Endothelial cell of umbilical vein (primary cell): ENCODE results near the gene PFDN1. TPM values are rescaled to one million over a fixed set of nuclear protein-coding genes. Genes with fewer than 3 reads are reported as not detected.

Experiments used
- BruUV-seq: library from RNA; stranded (reverse); fragments of 400-500 nt; replicated peaks from 2 replicates; lab custom pipeline; 2021; lab: Mats Ljungman, UMichigan
- CTCF ChIA-PET: fragments of 300-600, 350-600 bp; sonication (Branson Sonifier 250); formaldehyde crosslinking; loops from one replicate; lab custom pipeline; 2021; ENCODE audit warnings: antibody characterized with exemption, inconsistent platforms; lab: Charles Lee
- POLR2A ChIA-PET: fragments of 300-600, 350-600 bp; sonication (Branson Sonifier 250); formaldehyde crosslinking; loops from one replicate; lab custom pipeline; 2021; ENCODE audit warnings: antibody characterized with exemption, inconsistent platforms; lab: Charles Lee
- DNase-seq: peaks from one replicate; pipeline ENCODE4 v3.0.0-alpha.2; 2011; ENCODE audit warnings: low read depth, low spot score
- FAIRE-seq: peaks from 2 replicates; lab custom pipeline; 2011; peaks lifted over from hg19 to GRCh38; lab: Jason Lieb, UNC
- H2AFZ ChIP-seq: 2 replicates; pipeline ENCODE4 v1.6.0; 2012; ENCODE audit warnings: low read depth, low read length, control low read depth, inconsistent platforms
- H3K27ac ChIP-seq: 2 replicates; pipeline ENCODE4 v1.5.1; 2011; ENCODE audit warnings: low read depth, mild to moderate bottlenecking, control low read depth, low read length, moderate library complexity; ENCODE audit not compliant: insufficient read depth
- H3K27me3 ChIP-seq, 2 experiments: 2 replicates each; pipeline versions ENCODE4 v1.6.0 to v1.6.1; 2011; ENCODE audit warnings: low read length in 2 of 2, mixed read lengths in 1 of 2; ENCODE audit not compliant: control insufficient read depth in 2 of 2, insufficient read depth in 2 of 2
- H3K36me3 ChIP-seq, 2 experiments: 2 replicates in 1 of 2; 3 replicates in 1 of 2; pipeline ENCODE4 v1.5.1; 2011; ENCODE audit warnings: low read length in 2 of 2, mild to moderate bottlenecking in 1 of 2, moderate library complexity in 1 of 2; ENCODE audit not compliant: control insufficient read depth in 2 of 2, insufficient read depth in 2 of 2; ENCODE audit errors: extremely low read depth in 1 of 2
- H3K4me1 ChIP-seq: 3 replicates; pipeline ENCODE4 v1.5.1; 2011; ENCODE audit warnings: mild to moderate bottlenecking, low read length; ENCODE audit not compliant: control insufficient read depth, insufficient read depth; ENCODE audit errors: extremely low read depth
- H3K4me2 ChIP-seq: 2 replicates; pipeline ENCODE4 v1.6.1; 2011; ENCODE audit warnings: low read length, control low read depth, mixed read lengths; ENCODE audit not compliant: insufficient read depth
- H3K4me3 ChIP-seq, 3 experiments: fragments of 200-600 bp in 1 of 3; sonication (generic), shearing (Covaris generic) in 1 of 3; replicated peaks in 1 of 3; 2 replicates each; pipeline ENCODE4 v1.5.1; 2011 to 2016; ENCODE audit warnings: control low read depth in 3 of 3, low read length in 3 of 3, mild to moderate bottlenecking in 2 of 3, inconsistent platforms in 1 of 3, low read depth in 1 of 3, moderate library complexity in 1 of 3; ENCODE audit not compliant: insufficient read depth in 1 of 3
- H3K79me2 ChIP-seq: 2 replicates; pipeline ENCODE4 v1.6.0; 2012; ENCODE audit warnings: low read length, inconsistent platforms; ENCODE audit not compliant: control insufficient read depth, insufficient read depth
- H3K9ac ChIP-seq: replicated peaks from 2 replicates; pipeline ENCODE3; 2011; ENCODE audit warnings: low read length, control low read depth; ENCODE audit not compliant: insufficient read depth; ENCODE audit errors: extremely low read depth
- H3K9me1 ChIP-seq: replicated peaks from 3 replicates; pipeline ENCODE4 v1.6.0; 2011; ENCODE audit warnings: mild to moderate bottlenecking, low read length; ENCODE audit not compliant: control insufficient read depth, insufficient read depth; ENCODE audit errors: extremely low read depth
- H3K9me3 ChIP-seq: replicated peaks from 2 replicates; pipeline ENCODE4 v1.5.1; 2012; ENCODE audit warnings: low read length, inconsistent platforms; ENCODE audit not compliant: control insufficient read depth, insufficient read depth
- H4K20me1 ChIP-seq: replicated peaks from 2 replicates; pipeline ENCODE3; 2011; ENCODE audit warnings: mild to moderate bottlenecking, low read length; ENCODE audit not compliant: control insufficient read depth, insufficient read depth; ENCODE audit errors: extremely low read depth
- EZH2 ChIP-seq: IDR thresholded peaks from 2 replicates; pipeline ENCODE4 v1.6.1; 2012; ENCODE audit warnings: borderline replicate concordance, low read depth, mild to moderate bottlenecking, moderate library complexity, low read length, inconsistent platforms; ENCODE audit not compliant: severe bottlenecking
- FOS ChIP-seq: IDR thresholded peaks from 2 replicates; pipeline ENCODE4 v1.6.1; 2011; ENCODE audit warnings: mild to moderate bottlenecking, low read length, moderate library complexity, borderline replicate concordance; ENCODE audit not compliant: insufficient read depth
- GATA2 ChIP-seq: IDR thresholded peaks from 2 replicates; pipeline ENCODE4 v1.7.0; 2011; ENCODE audit warnings: low read depth, mild to moderate bottlenecking, moderate library complexity, mixed read lengths, low read length; ENCODE audit not compliant: insufficient read length, insufficient read depth
- JUN ChIP-seq: IDR thresholded peaks from 2 replicates; pipeline ENCODE4 v1.6.1; 2011; ENCODE audit warnings: borderline replicate concordance, low read depth; ENCODE audit not compliant: insufficient read length, insufficient read depth
- MYC ChIP-seq: IDR thresholded peaks from one replicate; pipeline ENCODE4 v1.6.1; 2011; ENCODE audit warnings: mild to moderate bottlenecking, low read depth, low read length
- POLR2A ChIP-seq: IDR thresholded peaks from 2 replicates; pipeline ENCODE4 v1.6.1; 2012; ENCODE audit warnings: low read depth, mild to moderate bottlenecking, control low read depth, low read length
- POLR2AphosphoS5 ChIP-seq: IDR thresholded peaks from 2 replicates; pipeline ENCODE4 v1.6.1; 2012; ENCODE audit warnings: low read depth, mild to moderate bottlenecking, control low read depth, low read length, moderate library complexity; ENCODE audit not compliant: insufficient read depth
- dilution Hi-C: fragments of 300-500 bp; cut with MboI; formaldehyde crosslinking; loops from one replicate; pipeline ENCODE4 v1.15.0; 2019; ENCODE audit warnings: low sequenced_read_pairs; ENCODE audit not compliant: extremely low pct_ligation_motif_present
- intact Hi-C: fragments of 100-400 bp; cut with micrococcal nuclease; formaldehyde crosslinking; loops from one replicate; pipeline ENCODE4 v1.10.0; 2022
- polyA plus RNA-seq, 4 experiments: library from polyadenylated mRNA; depleted of rRNA in 3 of 4; stranded (reverse) in 3 of 4; unstranded in 1 of 4; fragments of >200 nt; gene quantifications; 2 replicates each; pipeline versions ENCODE4 v1.2.1 to v1.2.3, GENCODE V29; 2011 to 2012; ENCODE audit warnings: missing spikeins in 1 of 4
- total RNA-seq: library from RNA; stranded (reverse); gene quantifications from 2 replicates; pipeline ENCODE4 v1.2.3, GENCODE V29; 2021
- TF ChIP-seq, protein P1 (sequence below), 2 donors: IDR thresholded peaks; 1 replicate in 1 of 2; 2 replicates in 1 of 2; pipeline ENCODE4 v1.5.1; 2011; ENCODE audit warnings: low read length in 2 of 2, mild to moderate bottlenecking in 2 of 2, moderate library complexity in 2 of 2, control low read depth in 1 of 2, inconsistent platforms in 1 of 2, low read depth in 1 of 2; ENCODE audit not compliant: insufficient read depth in 1 of 2; ENCODE audit errors: extremely low read depth in 1 of 2
- TF ChIP-seq, protein P2 (sequence below): IDR thresholded peaks from 2 replicates; pipeline ENCODE4 v1.6.1; 2011; ENCODE audit not compliant: insufficient read depth, insufficient read length

PFDN1 gene
- total and polyA plus RNA-seq, 2 donors (not counting 3 experiments of a cell fraction or from before 2014, with no cell fraction given), result 107 to 158 TPM

DNA sequence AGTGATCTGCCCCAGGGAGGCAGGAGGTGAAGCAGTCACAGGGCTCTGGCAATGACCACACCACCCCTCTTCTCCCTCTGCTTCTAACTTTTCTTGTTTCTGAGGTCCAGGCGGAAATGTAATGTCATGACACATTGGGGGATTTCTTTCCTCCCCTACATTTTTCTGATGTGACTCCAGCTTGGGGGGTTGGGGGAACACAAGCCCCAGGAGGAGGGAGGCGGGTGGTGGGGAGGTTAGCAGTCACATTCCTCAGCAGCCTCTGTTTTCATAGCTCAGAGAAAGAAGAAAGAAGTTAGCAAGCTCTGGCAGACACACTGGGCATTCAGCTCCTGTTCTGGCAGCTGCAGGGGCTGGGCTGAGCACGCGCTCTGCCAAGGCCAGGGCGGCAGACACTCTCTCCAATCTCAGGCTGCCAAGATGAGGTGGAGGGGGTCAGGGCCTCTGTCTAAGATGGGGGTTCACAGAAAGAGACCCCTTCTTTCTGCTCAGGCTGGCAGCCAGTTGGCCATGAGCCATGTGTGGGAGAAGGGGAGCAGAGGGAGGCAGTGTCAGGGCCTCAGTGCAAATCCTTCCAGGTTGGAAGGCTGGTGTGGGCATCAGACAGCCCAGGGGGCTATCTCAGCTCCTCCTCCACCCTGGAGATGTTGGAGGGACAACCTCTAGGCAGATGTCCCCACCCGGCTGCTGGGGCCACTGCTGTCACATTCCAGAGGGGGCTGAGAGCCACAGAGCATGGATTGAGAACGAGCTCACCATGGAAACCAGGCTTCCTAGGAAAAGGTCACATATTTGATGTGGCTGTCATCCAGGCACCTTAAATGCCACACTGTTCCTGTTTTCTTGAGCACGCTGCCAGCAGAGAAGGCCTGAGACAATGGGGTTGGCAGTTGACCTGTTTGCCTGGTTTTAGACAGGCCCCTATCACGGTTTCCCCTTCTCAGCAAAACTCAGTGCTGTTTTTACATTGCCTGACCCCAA is 20.1 kb upstream of the PFDN1 start:
- Histone ChIP-seq H3K79me2 (no peaks in the 10 kb centered on the region), H3K4me1 (peaks cover 55% of the 10 kb centered on the region), H3K9me1 (no peaks in the 10 kb centered on the region), H3K4me3 (no peak overlapping the region), H4K20me1 (no peaks in the 10 kb centered on the region), H3K36me3 (no peaks in the 10 kb centered on the region), H2AFZ (peak overlapping the region; percentile 4), H3K27me3 (no peaks in the 10 kb centered on the region), H3K4me2 (peak overlapping the region; percentile 46), H3K9me3 (no peaks in the 10 kb centered on the region), H3K27ac (peak overlapping the region; percentile 99), H3K9ac (peak overlapping the region; percentile 95)
- CTCF ChIA-PET, result interaction anchor here (1.0 to 4.6 kb wide), 11 partner anchors 12 to 78 kb away, joined by 3 to 40 read pairs (median 5); partner anchors contain the start of gene HBEGF
- DNase-seq (peak; percentile 94), FAIRE-seq (peak; percentile 94)
- TF ChIP-seq FOS (peak; percentile 82), POLR2A (no peak), MYC (no peak), EZH2 (no peak), JUN (peak; percentile 63), GATA2 (peak; percentile 17), POLR2AphosphoS5 (peak; percentile 79)
- TF ChIP-seq, protein P1, sequence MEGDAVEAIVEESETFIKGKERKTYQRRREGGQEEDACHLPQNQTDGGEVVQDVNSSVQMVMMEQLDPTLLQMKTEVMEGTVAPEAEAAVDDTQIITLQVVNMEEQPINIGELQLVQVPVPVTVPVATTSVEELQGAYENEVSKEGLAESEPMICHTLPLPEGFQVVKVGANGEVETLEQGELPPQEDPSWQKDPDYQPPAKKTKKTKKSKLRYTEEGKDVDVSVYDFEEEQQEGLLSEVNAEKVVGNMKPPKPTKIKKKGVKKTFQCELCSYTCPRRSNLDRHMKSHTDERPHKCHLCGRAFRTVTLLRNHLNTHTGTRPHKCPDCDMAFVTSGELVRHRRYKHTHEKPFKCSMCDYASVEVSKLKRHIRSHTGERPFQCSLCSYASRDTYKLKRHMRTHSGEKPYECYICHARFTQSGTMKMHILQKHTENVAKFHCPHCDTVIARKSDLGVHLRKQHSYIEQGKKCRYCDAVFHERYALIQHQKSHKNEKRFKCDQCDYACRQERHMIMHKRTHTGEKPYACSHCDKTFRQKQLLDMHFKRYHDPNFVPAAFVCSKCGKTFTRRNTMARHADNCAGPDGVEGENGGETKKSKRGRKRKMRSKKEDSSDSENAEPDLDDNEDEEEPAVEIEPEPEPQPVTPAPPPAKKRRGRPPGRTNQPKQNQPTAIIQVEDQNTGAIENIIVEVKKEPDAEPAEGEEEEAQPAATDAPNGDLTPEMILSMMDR (IDR thresholded peaks at IDR 0.05; ENCODE audit: extremely low read depth in 1 of 2, insufficient read depth in 1 of 2, low read depth in 1 of 2, low read length in 2 of 2), result no peak
- TF ChIP-seq, protein P2, sequence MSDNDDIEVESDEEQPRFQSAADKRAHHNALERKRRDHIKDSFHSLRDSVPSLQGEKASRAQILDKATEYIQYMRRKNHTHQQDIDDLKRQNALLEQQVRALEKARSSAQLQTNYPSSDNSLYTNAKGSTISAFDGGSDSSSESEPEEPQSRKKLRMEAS, result no peak
- dilution Hi-C loops, result no loop called here
- intact Hi-C loops, result loop anchor here (1.0 to 2.0 kb wide), 6 partner anchors 11 to 77 kb away; partner anchors contain the start of gene HBEGF
- BruUV-seq, result TSS peak; percentile 86
- POLR2A ChIA-PET, result interaction anchor here (0.7 to 1.7 kb wide), 11 partner anchors 11 to 230 kb away, joined by 3 to 14 read pairs (median 3); partner anchors contain the start of genes HBEGF and PFDN1
